Esophagus squamous epithelium (tissue), 4 donors: Measurements from ENCODE around the gene GRID2.

Experiments
- POLR2A ChIP-seq, 4 donors: fragments of 450-650 bp; IDR thresholded peaks; one replicate each; pipeline ENCODE4 v1.6.1; 2017; ENCODE audit warnings: antibody characterized with exemption in 4 of 4, mild to moderate bottlenecking in 4 of 4, moderate library complexity in 3 of 4
- TF ChIP-seq, protein P1 (sequence below), 6 experiments: fragments of 450-650 bp in 4 of 6; fragments of 200-600 bp in 2 of 6; sonication (generic) in 2 of 6; IDR thresholded peaks; one replicate each; pipeline ENCODE4 v1.5.1; 2016 to 2019; ENCODE audit warnings: antibody characterized with exemption in 6 of 6, mild to moderate bottlenecking in 4 of 6, moderate library complexity in 4 of 6

DNA sequence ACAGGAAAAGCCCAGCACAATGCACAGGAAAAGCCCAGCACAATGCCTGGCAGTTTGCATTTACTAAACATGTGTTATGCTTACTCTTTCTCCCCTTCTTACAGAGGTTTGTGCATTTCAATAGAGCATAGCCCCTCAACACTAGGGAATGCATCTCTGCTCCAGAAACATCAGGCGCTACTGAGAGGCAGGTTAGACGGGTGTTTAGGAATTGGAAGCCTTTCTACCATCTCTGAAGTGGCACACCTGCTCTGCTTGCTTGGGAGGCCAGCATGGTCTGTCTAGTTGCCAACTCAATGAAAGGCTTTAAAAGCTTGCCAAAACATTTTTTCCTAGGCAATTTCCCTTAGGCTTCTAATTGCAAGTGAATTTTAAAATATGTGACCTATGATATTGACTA, 55.7 kb downstream of the GRID2 start:
- TF ChIP-seq, protein P1, sequence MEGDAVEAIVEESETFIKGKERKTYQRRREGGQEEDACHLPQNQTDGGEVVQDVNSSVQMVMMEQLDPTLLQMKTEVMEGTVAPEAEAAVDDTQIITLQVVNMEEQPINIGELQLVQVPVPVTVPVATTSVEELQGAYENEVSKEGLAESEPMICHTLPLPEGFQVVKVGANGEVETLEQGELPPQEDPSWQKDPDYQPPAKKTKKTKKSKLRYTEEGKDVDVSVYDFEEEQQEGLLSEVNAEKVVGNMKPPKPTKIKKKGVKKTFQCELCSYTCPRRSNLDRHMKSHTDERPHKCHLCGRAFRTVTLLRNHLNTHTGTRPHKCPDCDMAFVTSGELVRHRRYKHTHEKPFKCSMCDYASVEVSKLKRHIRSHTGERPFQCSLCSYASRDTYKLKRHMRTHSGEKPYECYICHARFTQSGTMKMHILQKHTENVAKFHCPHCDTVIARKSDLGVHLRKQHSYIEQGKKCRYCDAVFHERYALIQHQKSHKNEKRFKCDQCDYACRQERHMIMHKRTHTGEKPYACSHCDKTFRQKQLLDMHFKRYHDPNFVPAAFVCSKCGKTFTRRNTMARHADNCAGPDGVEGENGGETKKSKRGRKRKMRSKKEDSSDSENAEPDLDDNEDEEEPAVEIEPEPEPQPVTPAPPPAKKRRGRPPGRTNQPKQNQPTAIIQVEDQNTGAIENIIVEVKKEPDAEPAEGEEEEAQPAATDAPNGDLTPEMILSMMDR (IDR thresholded peaks at IDR 0.05), result no peak
- no peak for TF ChIP-seq POLR2A (IDR thresholded peaks at IDR 0.05)
